PC-9 (cell line): ENCODE results near the gene BOLA1.

Experiments
- CTCF ChIP-seq: fragments of 200-600 bp; sonication (generic); conservative IDR thresholded peaks from 2 replicates; pipeline ENCODE4 v1.6.1; 2017; ENCODE audit warnings: mixed run types, antibody characterized with exemption, mild to moderate bottlenecking, moderate library complexity
- EZH2 ChIP-seq: fragments of 200-600 bp; sonication (generic); IDR thresholded peaks from 2 replicates; pipeline ENCODE4 v1.8.0; 2017; ENCODE audit warnings: antibody characterized with exemption, low read depth

GRCh38 chr1:149914545-149914944 is 15.2 kb downstream of the BOLA1 start:
- TF ChIP-seq CTCF (no peak), EZH2 (no peak)
